H9 (cell line): ENCODE measurements around the gene TYMP. TPM values are rescaled to one million over a fixed set of nuclear protein-coding genes. Genes with fewer than 3 reads are reported as not detected.

ENCODE experiments used
- DNase-seq: peaks from one replicate; pipeline ENCODE4 v3.0.0-alpha.2; 2017
- H2AFZ ChIP-seq: one replicate; pipeline ENCODE4 v1.6.1; 2013; ENCODE audit warnings: mild to moderate bottlenecking, low read length, control low read depth, moderate library complexity
- H2AK5ac ChIP-seq: 2 replicates; pipeline ENCODE4 v1.6.1; 2013; ENCODE audit warnings: low read length, control low read depth, mixed read lengths; ENCODE audit not compliant: insufficient read length
- H2BK120ac ChIP-seq: one replicate; pipeline ENCODE4 v1.6.1; 2013; ENCODE audit warnings: low read depth, mild to moderate bottlenecking, low read length, control low read depth, inconsistent platforms; ENCODE audit not compliant: poor library complexity, severe bottlenecking
- H2BK12ac ChIP-seq: 2 replicates; pipeline ENCODE4 v1.6.1; 2013; ENCODE audit warnings: low read length, control low read depth, mixed read lengths, low read depth; ENCODE audit not compliant: insufficient read length
- H2BK15ac ChIP-seq: 2 replicates; pipeline ENCODE4 v1.6.1; 2013; ENCODE audit warnings: low read depth, low read length, control low read depth
- H2BK20ac ChIP-seq: one replicate; pipeline ENCODE4 v1.6.1; 2013; ENCODE audit warnings: low read depth, mild to moderate bottlenecking, low read length, control low read depth, inconsistent platforms; ENCODE audit not compliant: poor library complexity, severe bottlenecking
- H2BK5ac ChIP-seq: 2 replicates; pipeline ENCODE4 v1.6.1; 2013; ENCODE audit warnings: low read length, control low read depth, mixed read lengths; ENCODE audit not compliant: insufficient read length
- H3K14ac ChIP-seq: 2 replicates; pipeline ENCODE4 v1.6.1; 2013; ENCODE audit warnings: low read length, control low read depth; ENCODE audit not compliant: insufficient read depth
- H3K18ac ChIP-seq: 2 replicates; pipeline ENCODE4 v1.6.1; 2013; ENCODE audit warnings: low read depth, mild to moderate bottlenecking, mixed read lengths, low read length, control low read depth; ENCODE audit not compliant: insufficient read length
- H3K23ac ChIP-seq: 2 replicates; pipeline ENCODE4 v1.6.1; 2013; ENCODE audit warnings: low read length, control low read depth, mixed read lengths, low read depth; ENCODE audit not compliant: insufficient read length
- H3K23me2 ChIP-seq: 2 replicates; pipeline ENCODE4 v1.6.1; 2013; ENCODE audit warnings: low read depth, mild to moderate bottlenecking, mixed read lengths, low read length, control low read depth; ENCODE audit not compliant: insufficient read length, poor library complexity, severe bottlenecking
- H3K27ac ChIP-seq: 2 replicates; pipeline ENCODE4 v1.5.1; 2013; ENCODE audit warnings: low read length, control low read depth, mixed read lengths, low read depth; ENCODE audit not compliant: insufficient read length
- H3K27me3 ChIP-seq: 2 replicates; pipeline ENCODE4 v1.6.1; 2013; ENCODE audit warnings: low read length, control low read depth, inconsistent platforms; ENCODE audit not compliant: insufficient read depth
- H3K4ac ChIP-seq: 2 replicates; pipeline ENCODE4 v1.6.1; 2013; ENCODE audit warnings: low read depth, mild to moderate bottlenecking, control low read depth, inconsistent platforms, low read length, moderate library complexity
- H3K4me1 ChIP-seq: 2 replicates; pipeline ENCODE4 v1.6.1; 2013; ENCODE audit warnings: low read length, control low read depth, inconsistent platforms; ENCODE audit not compliant: insufficient read depth
- H3K4me2 ChIP-seq: 2 replicates; pipeline ENCODE4 v1.6.1; 2013; ENCODE audit warnings: low read length, control low read depth, mixed read lengths; ENCODE audit not compliant: insufficient read length, insufficient read depth
- H3K56ac ChIP-seq: 2 replicates; pipeline ENCODE4 v1.6.1; 2013; ENCODE audit warnings: low read depth, mild to moderate bottlenecking, mixed read lengths, low read length, control low read depth; ENCODE audit not compliant: insufficient read length
- H3K79me1 ChIP-seq: 2 replicates; pipeline ENCODE4 v1.6.1; 2013; ENCODE audit warnings: low read depth, mild to moderate bottlenecking, moderate library complexity, low read length, control low read depth, inconsistent platforms; ENCODE audit not compliant: insufficient read depth, poor library complexity, severe bottlenecking
- H3K79me2 ChIP-seq: 2 replicates; pipeline ENCODE4 v1.6.1; 2013; ENCODE audit warnings: low read length, control low read depth, inconsistent platforms; ENCODE audit not compliant: insufficient read depth
- H3K9ac ChIP-seq: 2 replicates; pipeline ENCODE4 v1.6.1; 2013; ENCODE audit warnings: low read length, control low read depth, mixed read lengths; ENCODE audit not compliant: insufficient read length; ENCODE audit errors: extremely low read depth
- H3K9me3 ChIP-seq: one replicate; pipeline ENCODE4 v1.6.1; 2013; ENCODE audit warnings: low read depth, low read length, inconsistent platforms; ENCODE audit not compliant: control insufficient read depth
- H3T11ph ChIP-seq: one replicate; pipeline ENCODE4 v1.6.1; 2013; ENCODE audit warnings: mild to moderate bottlenecking, low read length, control low read depth, inconsistent platforms
- H4K20me1 ChIP-seq: one replicate; pipeline ENCODE4 v1.6.1; 2013; ENCODE audit not compliant: control insufficient read depth, insufficient read length, insufficient read depth
- H4K5ac ChIP-seq: 2 replicates; pipeline ENCODE4 v1.6.1; 2013; ENCODE audit warnings: low read depth, mild to moderate bottlenecking, mixed read lengths, low read length, control low read depth; ENCODE audit not compliant: insufficient read length
- H4K8ac ChIP-seq: replicated peaks from 2 replicates; pipeline ENCODE4 v1.6.1; 2013; ENCODE audit warnings: low read length, control low read depth, mixed read lengths, low read depth; ENCODE audit not compliant: insufficient read length
- H4K91ac ChIP-seq: 2 replicates; pipeline ENCODE4 v1.6.1; 2013; ENCODE audit warnings: low read depth, mild to moderate bottlenecking, moderate library complexity, mixed read lengths, low read length, control low read depth; ENCODE audit not compliant: insufficient read length
- H3K27ac Mint-ChIP-seq, 3 experiments: 2 replicates in 2 of 3; 3 replicates in 1 of 3; pipeline ENCODE4 v1.8.0; 2020 to 2021; ENCODE audit warnings: mixed read lengths in 3 of 3, mild to moderate bottlenecking in 1 of 3, moderate library complexity in 1 of 3
- H3K27me3 Mint-ChIP-seq: 2 replicates; pipeline ENCODE4 v1.8.0; 2021; ENCODE audit warnings: low read depth, mild to moderate bottlenecking, moderate library complexity, mixed read lengths
- H3K36me3 Mint-ChIP-seq, 3 experiments: 2 replicates in 2 of 3; 3 replicates in 1 of 3; pipeline ENCODE4 v1.8.0; 2020 to 2021; ENCODE audit warnings: low read depth in 3 of 3, mixed read lengths in 3 of 3; ENCODE audit not compliant: insufficient read depth in 1 of 3
- H3K4me1 Mint-ChIP-seq, 2 experiments: 2 replicates each; pipeline ENCODE4 v1.8.0; 2020; ENCODE audit warnings: mixed read lengths in 2 of 2
- H3K4me3 Mint-ChIP-seq, 2 experiments: 2 replicates in 1 of 2; 3 replicates in 1 of 2; pipeline ENCODE4 v1.8.0; 2020 to 2021; ENCODE audit warnings: mild to moderate bottlenecking in 2 of 2, mixed read lengths in 2 of 2, moderate library complexity in 1 of 2
- H3K9me3 Mint-ChIP-seq, 2 experiments: 2 replicates in 1 of 2; 3 replicates in 1 of 2; pipeline ENCODE4 v1.8.0; 2020; ENCODE audit warnings: mild to moderate bottlenecking in 2 of 2, mixed read lengths in 2 of 2, moderate library complexity in 1 of 2
- CTCF ChIP-seq: fragments of 200-600 bp; sonication (generic); conservative IDR thresholded peaks from 3 replicates; pipeline ENCODE4 v1.8.0; 2021; ENCODE audit warnings: antibody characterized with exemption, mild to moderate bottlenecking
- WGBS: extraction: QIAGEN DNeasy Blood & Tissue Kit; methylation state at CpG from one replicate; pipeline ENCODE4 v1.1.7; 2013; ENCODE audit warnings: missing lambda C conversion rate, low lambda C conversion rate, mixed read lengths; ENCODE audit not compliant: insufficient read length; ENCODE audit errors: extremely low coverage; 5-methylcytosine and 5-hydroxymethylcytosine counted together
- total RNA-seq: library from RNA; stranded (reverse); gene quantifications from 2 replicates; pipeline ENCODE4 v1.2.1, GENCODE V29; 2021

Gene TYMP
- total RNA-seq, 1 experiment from 2014 or later = 1.0 TPM

GRCh38 chr22:50517495-50518260 lies 12.1 kb downstream of the TYMP start:
- H4K8ac ChIP-seq = no peak overlapping the region
- peaks cover 3% of the 10 kb centered on the region for H4K20me1 ChIP-seq
- H3K23me2 ChIP-seq = no peaks in the 10 kb centered on the region
- 0 out of 2 replicates have a peak, but pooled peaks cover 2% of the 10 kb centered on the region for H3K79me2 ChIP-seq
- no peak for TF ChIP-seq CTCF
- H3K27me3 ChIP-seq = no peaks in the 10 kb centered on the region
- no peak overlapping the region for H4K91ac ChIP-seq
- H3T11ph ChIP-seq = no peak overlapping the region
- no peak overlapping the region for H2BK15ac ChIP-seq
- no peaks in the 10 kb centered on the region for H3K4me1 ChIP-seq
- H3K14ac ChIP-seq = no peak overlapping the region
- no peak overlapping the region for H2AFZ ChIP-seq
- H3K36me3 Mint-ChIP-seq = peaks cover 5 to 56% (median 36%) of the 10 kb centered on the region in 3 experiments
- H3K9me3 Mint-ChIP-seq = no peaks in the 10 kb centered on the region
- no peaks in the 10 kb centered on the region for H3K27me3 Mint-ChIP-seq
- H3K9ac ChIP-seq = no peak overlapping the region
- H4K5ac ChIP-seq = no peak overlapping the region
- no peak overlapping the region for H2BK12ac ChIP-seq
- no peak overlapping the region for H2BK20ac ChIP-seq
- no peak overlapping the region for H3K4ac ChIP-seq
- H2BK120ac ChIP-seq = no peak overlapping the region
- H3K18ac ChIP-seq = no peak overlapping the region
- no peak overlapping the region for H3K27ac ChIP-seq
- no CpG with 5 or more reads among the region's 20 CpGs for WGBS
- H2AK5ac ChIP-seq = no peak overlapping the region
- H3K27ac Mint-ChIP-seq = peak overlapping the region in 1 of 3 experiments; percentile 35; a peak in 1 of 7 replicates
- H3K4me3 Mint-ChIP-seq = no peak overlapping the region
- H3K4me1 Mint-ChIP-seq = no peaks in the 10 kb centered on the region
- H3K9me3 ChIP-seq = no peaks in the 10 kb centered on the region
- H2BK5ac ChIP-seq = no peak overlapping the region
- no peak overlapping the region for H3K56ac ChIP-seq
- H3K4me2 ChIP-seq = no peak overlapping the region
- DNase-seq = no peak
- no peak overlapping the region for H3K23ac ChIP-seq
- no peaks in the 10 kb centered on the region for H3K79me1 ChIP-seq
